GM18873 (cell line): Measurements from ENCODE around the gene EGFL8.
"Not testable (repeated sequence)": the region's sequence is repeated elsewhere in the genome, so short reads cannot be mapped to it uniquely, and the experiment has no call there.

Source experiments
- ATAC-seq: cut with Tn5 transposase; IDR thresholded peaks from one replicate; pipeline ENCODE4 v1.9.1; 2021; ENCODE audit warnings: mild to moderate bottlenecking, moderate library complexity, moderate number of reproducible peaks; ENCODE audit not compliant: unreplicated experiment, low FRiP score

EGFL8 gene

DNA sequence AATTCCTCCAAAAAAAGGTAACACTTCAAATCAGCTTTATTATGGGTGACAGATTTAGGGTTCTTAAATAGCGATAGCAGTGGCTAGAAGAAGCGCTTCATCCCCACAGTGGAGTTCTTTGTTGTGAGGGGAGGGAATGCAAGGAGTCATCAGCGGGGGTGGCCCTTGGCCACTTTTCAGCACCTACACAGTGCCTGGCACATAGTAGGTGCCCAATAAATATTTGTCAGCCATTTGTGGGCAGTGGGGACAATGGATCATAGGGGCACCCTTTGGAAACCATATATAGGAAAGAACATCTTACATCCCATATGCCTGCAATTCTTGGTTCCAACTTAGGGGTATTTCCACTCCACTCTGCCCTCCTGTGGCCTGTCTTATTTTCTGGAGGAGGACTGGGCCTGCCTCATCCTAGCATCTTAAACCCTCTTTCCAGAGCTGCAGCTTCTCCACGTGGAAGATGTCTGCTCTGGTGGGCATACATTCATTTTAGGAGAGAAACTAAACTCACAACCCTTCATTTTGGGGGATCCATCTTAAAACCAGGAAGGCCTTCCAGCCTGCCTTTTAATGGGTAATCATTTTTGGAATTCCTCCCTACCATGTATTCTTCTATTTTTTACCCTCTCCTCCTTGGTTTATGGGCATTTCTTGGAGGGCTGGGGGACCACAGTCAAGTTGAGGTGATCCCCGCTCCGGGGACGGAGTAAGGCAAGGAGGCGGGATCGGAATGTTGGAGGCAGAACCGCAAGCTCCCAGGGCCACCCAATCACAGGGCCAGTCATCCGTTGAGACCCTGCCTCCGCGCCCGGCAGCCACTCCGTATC is 30.6 kb downstream of the EGFL8 start:
- ATAC-seq, result peak; percentile 61

DNA sequence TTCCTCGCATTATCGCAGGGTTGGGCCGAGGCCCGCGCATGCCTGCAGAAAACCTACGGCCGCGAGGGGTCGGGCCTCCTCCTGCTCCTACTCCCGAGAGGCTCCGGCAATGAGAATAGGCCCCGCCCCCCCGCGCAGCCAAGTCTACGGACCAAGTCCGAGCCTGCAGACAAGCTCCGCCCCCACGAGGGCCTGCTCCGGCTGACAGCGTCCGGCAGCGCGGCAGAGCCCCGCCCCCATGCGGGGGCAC is 31.2 kb downstream of the EGFL8 start:
- ATAC-seq, result no peak

DNA sequence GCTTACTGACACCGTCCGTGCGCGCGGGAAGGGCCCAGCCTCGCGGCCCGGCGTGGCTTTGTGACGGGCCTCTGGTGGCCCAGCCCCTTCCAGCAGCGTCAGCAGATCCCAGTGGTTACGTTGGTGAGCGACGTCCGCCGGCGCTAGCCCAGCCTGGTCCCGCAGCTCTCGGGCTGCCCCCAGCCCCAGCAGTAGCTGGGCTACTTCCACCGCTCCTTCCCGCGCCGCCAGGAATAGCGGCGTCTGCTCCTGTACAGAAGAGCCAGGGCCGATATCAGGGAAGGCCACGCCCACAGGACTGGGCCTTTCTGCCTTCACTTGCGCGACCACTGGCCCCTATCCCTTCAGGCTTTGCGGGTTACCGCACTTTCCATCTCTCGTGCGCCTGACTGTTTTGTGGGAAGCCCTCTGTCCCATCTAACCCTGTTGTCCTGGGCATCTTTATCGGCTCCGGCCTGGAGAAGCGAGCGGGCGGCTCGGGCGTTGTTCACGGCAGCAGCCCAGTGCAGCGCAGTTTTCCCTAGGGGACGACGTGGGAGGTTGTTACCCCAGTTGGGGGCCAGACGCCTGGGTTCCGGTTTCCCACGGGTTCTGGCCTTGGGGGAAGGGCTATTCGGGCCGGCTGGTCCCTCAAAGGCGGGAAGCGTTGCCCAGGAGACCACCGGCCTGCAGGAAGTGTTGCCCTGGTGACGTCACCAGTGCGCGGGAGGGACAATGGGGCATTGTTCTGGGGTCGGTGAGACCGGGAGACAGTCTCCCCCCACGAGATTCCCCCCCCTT is 31.7 kb downstream of the EGFL8 start:
- ATAC-seq, result peak; percentile 75

DNA sequence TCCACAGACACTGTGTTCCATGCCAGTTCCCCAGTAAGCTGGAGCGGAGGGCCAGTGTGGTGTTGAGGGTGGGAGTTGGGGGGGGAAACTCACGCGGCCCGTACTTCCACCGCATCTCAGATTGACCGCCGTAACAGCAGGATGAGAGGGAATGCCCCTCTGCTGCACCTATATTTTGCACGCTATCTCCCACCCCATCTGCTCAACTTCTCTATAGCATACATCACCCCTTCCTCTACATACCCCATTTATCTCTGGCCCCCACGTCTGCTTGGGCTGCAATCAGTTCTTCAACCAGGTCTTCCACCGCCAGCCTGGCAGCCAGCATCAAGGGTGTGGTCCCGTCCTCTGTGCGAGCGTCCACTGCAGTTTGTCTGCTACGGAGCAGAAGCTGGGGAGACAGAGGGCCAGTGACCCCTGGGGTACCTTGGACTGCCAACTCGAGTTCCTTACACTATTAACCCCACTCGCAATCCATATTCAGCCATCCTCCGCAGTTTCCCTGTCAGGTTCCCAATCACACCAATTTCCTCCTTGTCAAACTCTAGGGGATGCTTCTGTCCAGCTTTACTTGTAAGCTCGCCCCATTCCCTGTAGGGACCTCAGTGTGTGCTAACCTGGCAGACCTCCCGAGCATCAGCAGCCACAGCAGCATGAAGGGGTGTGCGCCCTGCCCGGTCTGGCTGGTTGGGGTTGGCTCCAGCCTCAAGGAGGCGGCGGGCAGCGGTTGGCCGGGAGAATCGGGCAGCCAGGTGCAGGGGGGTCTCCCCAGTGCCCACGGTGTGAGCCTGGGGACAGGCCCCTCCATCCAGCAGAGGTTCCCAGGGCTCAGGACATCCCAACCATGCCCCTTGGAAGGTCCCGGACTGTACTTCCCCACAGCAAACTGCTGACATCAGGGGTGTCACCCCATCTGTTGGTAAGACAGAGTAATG is 32.6 kb downstream of the EGFL8 start:
- no peak for ATAC-seq

DNA sequence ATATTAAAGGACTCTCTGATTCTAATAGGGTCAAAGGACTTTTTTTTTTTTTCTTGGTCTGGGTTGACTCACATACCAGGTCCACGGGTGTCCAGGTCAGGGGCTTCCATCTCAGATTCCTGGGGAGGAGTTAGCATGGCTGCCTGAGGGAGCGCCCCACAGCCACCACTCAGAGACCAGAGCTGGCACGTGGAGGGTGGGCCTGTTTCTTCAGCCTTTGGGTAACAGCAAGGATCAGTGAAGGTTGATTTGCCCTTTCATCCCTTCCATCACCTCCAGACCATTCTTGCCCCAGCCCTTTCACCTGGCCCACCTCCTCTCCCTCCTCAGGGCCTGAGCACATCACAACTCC is 33.9 kb downstream of the EGFL8 start:
- ATAC-seq, result no peak

DNA sequence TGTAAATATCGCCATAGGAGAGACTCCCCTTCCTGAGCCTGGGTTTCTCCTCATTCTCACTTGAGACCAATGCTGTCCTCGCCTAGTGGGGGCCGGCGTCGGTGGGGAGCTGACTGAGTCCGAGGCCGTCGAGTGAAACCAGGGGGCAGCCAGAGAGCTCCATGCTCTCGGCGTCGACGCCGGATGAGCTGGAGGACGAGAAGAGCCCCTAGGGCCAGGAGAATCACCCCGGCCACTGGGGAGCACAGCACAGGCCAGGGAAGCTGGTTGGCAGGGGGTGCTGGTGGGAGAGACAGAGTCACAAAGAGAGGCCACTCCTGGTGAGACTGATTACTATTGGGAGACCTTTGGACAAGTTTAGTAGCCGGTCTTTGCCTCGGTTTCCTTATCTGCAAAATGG is 34.5 kb downstream of the EGFL8 start:
- no peak for ATAC-seq

DNA sequence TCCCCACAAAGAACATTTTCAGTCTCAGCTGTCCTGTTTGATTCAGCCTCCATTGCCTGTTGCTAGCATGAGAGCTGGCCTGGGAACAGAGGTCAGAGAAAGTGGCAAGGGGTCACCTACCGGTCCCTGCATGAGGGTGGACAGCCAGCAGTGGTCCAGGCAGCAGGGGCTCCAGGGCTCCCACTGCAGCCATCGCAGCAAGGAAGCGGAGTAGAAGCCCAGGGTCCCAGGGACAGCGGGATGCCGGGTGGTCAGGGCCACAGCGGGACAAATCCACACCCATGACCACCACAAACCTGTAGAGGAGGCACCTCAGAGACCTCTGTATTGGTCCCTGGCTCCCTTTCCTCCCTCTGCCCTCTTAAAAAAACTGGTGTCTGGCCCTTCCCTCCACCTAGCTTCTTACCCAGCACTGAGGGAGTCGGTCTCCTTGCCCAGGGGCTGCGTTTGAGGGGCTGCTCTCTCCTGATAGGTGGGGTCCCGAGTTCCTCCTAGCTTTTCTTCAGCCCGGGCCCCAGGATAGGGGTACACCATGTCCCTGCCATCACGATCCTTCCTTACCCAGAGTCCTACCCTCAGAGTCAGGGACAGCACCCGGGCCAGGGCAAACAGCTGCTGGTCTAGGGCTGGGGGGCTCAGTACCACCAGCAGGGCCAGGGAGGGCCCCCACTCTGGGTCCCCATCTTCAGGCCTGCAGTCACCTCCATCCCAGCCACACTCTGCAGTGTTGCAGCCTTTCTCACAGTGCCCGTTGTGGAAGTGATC is 36.5 kb downstream of the EGFL8 start:
- ATAC-seq, result no peak

DNA sequence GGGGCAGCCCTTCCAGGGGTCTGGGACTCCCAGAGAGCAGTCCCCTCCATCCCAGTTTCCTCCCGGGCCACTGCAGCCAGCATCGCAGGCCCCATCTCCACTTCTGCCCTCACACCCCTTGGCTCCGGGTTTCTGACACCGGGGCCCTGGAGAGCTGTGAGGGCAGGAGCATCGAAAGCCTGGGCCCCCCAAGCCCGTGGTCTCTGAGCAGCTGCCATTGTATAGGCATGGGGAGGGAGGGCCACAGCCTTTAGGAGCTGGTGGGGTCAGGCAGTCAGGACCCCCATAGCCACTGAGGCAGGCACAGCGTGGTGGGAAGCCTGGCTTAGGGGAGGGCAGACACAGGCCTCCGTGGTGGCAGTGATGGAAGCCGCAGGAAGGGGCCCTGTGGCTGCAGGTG is 37.8 kb downstream of the EGFL8 start:
- no peak for ATAC-seq

DNA sequence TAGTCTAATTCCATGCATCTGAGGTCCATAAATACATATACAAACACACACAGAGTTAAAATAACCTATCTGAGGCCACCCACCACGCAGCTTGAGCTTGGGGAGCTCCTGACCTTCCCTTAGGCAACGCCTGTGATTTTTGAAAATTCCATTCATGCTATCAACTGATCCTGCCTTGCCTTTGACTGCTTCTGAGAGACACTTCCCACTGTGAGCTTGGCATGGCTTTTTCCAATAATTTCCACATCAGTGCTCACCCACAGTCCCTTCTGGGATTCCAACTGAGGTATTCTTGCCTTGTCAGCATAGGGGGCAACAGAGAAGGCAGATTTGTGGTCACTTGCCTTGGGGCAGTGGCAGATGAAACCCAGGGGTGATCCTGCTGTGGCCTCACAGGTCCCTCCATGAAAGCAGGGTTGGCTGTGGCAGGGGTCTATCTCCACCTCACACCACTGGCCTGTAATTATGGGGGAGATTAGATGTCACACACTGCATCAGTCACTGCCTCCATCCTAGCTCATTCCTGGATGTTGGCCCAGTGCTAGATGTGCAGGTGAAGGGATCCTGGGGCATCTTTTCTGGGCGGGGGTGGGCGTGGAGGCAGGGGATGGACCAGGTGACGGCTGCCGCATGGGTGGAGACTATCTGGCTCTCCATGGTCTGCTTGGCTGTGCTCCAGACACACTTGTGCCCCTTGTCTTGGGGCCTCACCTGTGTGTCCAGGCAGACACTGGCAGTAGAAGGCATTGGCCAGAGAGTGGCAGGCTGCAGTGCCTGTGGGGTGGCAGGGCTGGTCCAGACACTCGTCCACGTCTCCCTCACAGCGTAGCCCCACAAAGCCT is 39.3 kb downstream of the EGFL8 start:
- ATAC-seq, result no peak

DNA sequence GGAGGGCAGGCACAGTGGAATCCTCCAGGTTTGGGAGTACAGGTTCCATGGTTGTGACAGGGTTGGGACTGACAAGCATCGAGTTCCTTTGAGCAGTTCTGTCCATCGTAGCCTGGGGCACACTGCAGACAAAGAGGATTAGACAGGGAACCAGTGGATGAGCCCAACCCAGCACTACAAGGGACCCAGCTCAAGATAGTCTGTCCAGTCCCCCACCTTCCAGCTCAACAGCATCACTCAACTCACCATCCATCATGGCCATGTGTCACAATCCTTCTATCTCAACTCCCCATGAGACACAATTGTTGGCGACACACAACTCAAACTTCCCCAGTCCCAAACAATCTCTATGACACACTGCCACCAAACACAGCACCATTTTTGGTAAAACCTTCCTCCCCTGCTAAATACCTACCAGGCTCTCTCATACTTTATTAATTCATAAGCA is 39.9 kb downstream of the EGFL8 start:
- ATAC-seq, result no peak

DNA sequence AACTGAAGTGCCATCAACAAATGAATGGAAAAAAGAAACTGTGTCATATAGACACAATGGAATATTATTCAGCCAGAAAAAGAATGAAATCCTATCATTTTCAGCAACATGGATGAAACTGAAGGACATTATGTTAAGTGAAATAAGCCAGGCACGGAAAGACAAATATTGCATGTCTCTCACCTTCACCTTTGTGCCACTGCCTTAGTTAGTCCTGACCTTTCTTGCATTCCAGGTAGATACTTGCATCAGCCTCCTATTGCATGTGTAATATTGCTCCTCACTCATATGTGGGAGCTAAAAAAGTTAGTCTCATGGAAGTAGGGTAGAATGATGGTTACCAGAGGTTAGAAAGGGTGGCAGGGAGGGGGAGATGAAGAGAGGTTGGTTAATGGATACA is 44.6 kb downstream of the EGFL8 start:
- ATAC-seq, result no peak

DNA sequence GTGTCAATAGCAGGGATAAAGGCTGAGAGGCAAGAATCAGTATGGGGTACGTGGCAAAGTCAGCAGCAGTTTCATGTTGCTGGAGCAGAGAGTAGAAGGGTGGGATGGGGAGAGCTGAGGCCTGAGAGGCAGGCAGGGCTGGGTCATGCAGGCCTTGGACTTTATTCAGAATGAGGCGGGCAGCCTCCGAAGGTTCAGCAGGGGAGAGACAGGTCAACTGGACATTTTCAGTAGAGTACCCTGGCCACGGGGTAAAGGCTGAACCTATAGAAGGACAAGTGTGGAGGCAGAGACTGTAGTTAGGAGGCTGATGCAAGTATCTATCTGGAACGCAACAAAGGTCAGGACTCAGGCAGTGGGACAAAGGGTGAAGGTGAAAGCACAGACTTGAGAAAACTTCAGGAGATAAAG is 45.8 kb downstream of the EGFL8 start:
- no peak for ATAC-seq

DNA sequence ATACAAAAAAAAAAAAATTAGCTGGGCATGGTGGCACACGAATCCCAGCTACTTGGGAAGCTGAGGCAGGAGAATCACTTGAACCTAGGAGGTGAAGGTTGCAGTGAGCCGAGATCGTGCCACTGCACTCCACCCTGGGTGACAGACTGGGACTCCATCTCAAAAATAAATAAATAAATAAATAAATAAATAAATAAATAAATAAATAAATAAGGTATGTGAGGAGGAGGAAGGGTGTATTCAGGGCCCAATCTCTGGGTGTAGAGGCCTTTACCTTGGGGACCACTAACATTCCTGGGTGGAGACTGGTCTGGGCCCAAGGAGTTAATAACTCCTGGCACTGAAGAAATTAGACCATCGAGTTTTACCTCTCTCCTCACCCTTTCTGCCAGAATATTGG is 47.0 kb downstream of the EGFL8 start:
- not testable (repeated sequence) for ATAC-seq

DNA sequence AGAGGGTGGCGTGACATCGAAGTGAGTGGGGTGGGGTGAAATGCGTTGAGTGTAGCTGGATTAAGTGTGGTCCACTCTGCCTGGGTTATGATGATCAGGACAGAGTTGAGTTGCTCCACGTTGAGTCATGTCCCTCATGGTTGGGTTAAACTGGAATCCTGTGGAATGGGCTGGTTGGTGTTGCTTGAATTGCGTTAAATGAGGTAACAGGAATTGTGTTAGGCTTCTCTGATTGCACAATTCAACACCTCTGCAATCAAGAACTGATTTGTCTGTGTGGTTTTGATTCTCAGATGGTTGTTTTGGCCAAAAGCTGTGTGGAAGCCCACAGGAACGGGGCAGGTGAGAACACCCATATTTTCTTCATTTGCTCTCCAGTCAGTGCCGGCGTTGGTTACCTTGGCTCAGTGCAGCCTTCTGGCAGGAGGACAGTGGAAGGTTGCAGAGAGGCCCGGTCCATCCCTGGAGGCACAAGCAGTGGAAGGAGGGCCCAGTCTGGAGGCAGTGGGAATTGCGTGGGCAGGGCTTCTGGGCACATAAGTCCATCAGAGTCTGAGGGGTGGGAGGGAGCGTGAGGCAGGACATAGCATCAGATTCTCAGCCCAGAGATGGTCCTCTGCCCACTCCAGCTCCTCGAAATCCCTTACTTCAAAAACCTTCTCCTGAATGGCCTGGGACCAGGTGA is 47.8 kb downstream of the EGFL8 start:
- ATAC-seq, result no peak

DNA sequence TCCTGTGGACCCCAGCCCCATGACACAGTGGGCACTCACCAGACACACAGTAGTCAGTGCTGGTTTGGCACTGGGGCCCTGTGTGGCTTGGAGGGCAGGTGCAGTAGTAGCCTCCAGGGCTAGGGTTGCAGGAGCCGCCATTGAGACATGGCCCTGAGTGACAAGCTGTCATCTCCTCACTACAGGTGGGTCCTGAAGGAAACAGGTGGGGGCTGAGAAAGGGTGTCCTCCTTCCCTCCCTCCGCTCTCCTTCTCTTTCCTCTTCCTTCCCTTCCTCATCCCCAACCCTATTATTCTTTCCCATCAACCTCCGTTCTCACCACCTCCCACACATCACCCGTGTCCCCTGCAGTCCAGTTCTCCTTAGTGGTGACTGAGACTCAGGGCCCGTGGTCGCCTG is 49.3 kb downstream of the EGFL8 start:
- ATAC-seq, result no peak

DNA sequence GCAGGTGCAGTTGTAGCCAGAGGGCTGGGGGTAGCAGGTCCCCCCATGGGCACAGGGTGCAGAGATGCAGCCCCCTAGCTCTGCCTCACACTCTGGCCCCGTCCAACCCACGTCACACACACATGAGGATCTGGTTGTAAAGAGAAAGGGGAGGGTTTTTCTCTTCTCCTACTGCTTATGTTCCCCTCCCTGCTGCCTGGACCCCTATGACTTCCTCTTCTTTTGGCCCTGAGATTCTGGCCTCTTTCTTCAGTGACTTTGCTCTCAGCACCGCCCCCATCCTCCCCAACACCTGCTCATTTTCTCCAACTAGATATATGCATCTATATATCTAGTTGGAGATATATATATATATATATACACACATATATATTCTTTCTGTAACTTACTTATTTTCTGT is 49.7 kb downstream of the EGFL8 start:
- ATAC-seq, result no peak

DNA sequence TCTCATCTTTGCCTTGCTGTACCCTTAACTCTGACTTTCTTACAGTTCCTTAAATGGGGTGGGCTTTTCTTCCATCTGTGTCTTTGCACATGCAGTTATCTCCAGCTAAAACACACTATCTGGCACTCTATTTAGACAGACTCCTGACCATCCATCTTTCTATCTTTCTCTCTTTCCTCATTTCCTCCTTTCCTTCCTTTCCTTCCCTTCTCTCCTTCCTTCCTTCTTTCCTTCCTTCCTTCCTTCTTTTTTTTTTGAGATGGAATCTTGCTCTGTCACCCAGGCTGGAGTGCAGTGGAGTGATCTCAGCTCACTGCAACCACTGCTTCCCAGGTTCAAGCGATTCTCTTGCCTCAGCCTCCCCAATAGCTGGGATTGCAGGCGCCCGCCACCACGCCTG is 51.2 kb downstream of the EGFL8 start:
- no peak for ATAC-seq

DNA sequence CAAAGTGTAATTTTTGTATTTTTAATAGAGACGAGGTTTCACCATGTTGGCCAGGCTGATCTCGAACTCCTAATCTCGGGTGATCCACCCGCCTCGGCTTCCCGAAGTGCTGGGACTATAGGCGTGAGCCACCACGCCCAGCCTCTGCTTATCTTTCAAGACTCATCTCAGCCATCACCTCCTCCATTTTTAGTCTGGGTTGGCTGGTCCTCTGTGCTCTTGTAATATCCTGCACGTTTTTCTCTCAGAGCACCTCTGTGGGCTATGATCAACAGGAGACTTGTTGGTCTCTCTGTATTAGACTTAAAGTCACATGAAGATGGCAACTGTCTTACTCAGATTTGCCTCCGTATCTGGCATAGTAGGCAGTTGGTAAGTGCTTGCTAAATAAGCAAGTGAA is 51.9 kb downstream of the EGFL8 start:
- ATAC-seq, result no peak

DNA sequence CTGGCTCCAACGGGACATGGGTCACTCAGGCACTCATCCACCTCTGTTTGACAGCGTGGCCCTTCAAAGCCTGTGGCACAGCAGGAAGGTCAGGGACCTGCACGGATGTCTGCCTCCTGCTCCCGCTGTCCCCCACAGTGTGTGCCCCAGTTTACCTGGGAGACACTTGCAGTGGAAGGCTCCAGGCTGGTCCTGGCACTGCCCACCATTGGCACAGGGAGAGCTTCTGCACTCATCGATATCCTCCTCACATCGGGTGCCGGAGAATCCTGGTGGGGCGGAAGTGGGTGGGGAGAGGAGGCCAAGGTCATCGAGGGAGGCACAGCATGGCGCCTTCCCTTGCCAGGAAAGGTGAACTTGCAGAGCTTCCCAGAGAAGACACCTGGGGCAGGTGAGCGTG is 52.6 kb downstream of the EGFL8 start:
- ATAC-seq, result no peak
